Measurements from ENCODE around the gene FDX2. TPM values are rescaled to one million over a fixed set of nuclear protein-coding genes. Genes with fewer than 3 reads are reported as not detected.

FDX2 gene
- total RNA-seq, 1 experiment from 2014 or later, result 30.3 TPM

- peak overlapping the region; percentile 79 for H3K4me3 Mint-ChIP-seq (ENCODE audit: unreplicated experiment)
- CTCF ChIA-PET, result interaction anchor here (1.2 kb wide), 1 partner anchor 22 kb away, joined by 3 read pairs; the partner anchor contains the start of gene ICAM1
Observed at GRCh38 chr19:10292789-10293636, 22.8 kb downstream of the FDX2 start.

GRCh38 chr19:10292206-10292788, 23.5 kb downstream of the FDX2 start:
- H3K9me3 Mint-ChIP-seq (ENCODE audit: unreplicated experiment), result no peaks in the 10 kb centered on the region
- BruUV-seq (replicated peaks), result no TSS peak
- POLR2A ChIA-PET, result interaction anchor here (0.6 to 1.6 kb wide), 7 partner anchors 21 to 197 kb away, joined by 3 to 8 read pairs (median 4); partner anchors contain the start of genes ICAM1 and RAVER1
- no peaks in the 10 kb centered on the region for H3K27me3 Mint-ChIP-seq (ENCODE audit: insufficient read depth, unreplicated experiment)
- H3K36me3 Mint-ChIP-seq (ENCODE audit: insufficient read depth, unreplicated experiment), result peaks cover 17% of the 10 kb centered on the region
- H3K4me3 Mint-ChIP-seq (ENCODE audit: unreplicated experiment), result peak overlapping the region; percentile 79
- CTCF ChIA-PET, result interaction anchor here (0.6 to 1.4 kb wide), 6 partner anchors 18 to 113 kb away, joined by 3 to 6 read pairs (median 4); partner anchors contain the start of gene ICAM1
- peaks cover 15% of the 10 kb centered on the region for H3K4me1 Mint-ChIP-seq (ENCODE audit: insufficient read depth, unreplicated experiment)
- H3K27ac Mint-ChIP-seq (ENCODE audit: low read depth, unreplicated experiment), result no peak overlapping the region
- peak; percentile 70 for DNase-seq (ENCODE audit: unreplicated experiment)
- intact Hi-C loops (cut with micrococcal nuclease), result no loop called here
- TF ChIP-seq, protein P1, sequence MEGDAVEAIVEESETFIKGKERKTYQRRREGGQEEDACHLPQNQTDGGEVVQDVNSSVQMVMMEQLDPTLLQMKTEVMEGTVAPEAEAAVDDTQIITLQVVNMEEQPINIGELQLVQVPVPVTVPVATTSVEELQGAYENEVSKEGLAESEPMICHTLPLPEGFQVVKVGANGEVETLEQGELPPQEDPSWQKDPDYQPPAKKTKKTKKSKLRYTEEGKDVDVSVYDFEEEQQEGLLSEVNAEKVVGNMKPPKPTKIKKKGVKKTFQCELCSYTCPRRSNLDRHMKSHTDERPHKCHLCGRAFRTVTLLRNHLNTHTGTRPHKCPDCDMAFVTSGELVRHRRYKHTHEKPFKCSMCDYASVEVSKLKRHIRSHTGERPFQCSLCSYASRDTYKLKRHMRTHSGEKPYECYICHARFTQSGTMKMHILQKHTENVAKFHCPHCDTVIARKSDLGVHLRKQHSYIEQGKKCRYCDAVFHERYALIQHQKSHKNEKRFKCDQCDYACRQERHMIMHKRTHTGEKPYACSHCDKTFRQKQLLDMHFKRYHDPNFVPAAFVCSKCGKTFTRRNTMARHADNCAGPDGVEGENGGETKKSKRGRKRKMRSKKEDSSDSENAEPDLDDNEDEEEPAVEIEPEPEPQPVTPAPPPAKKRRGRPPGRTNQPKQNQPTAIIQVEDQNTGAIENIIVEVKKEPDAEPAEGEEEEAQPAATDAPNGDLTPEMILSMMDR (IDR thresholded peaks at IDR 0.05; ENCODE audit: unreplicated experiment), result no peak

More at GRCh38 chr19:10292789-10293636, 22.8 kb downstream of the FDX2 start:
- intact Hi-C loops (cut with micrococcal nuclease), result no loop called here
- no peaks in the 10 kb centered on the region for H3K27me3 Mint-ChIP-seq (ENCODE audit: insufficient read depth, unreplicated experiment)
- TF ChIP-seq, protein P1 (IDR thresholded peaks at IDR 0.05; ENCODE audit: unreplicated experiment), result no peak
- DNase-seq (ENCODE audit: unreplicated experiment), result no peak
- POLR2A ChIA-PET, result no interaction called here
- peaks cover 15% of the 10 kb centered on the region for H3K4me1 Mint-ChIP-seq (ENCODE audit: insufficient read depth, unreplicated experiment)
- no peak overlapping the region for H3K27ac Mint-ChIP-seq (ENCODE audit: low read depth, unreplicated experiment)
- peaks cover 17% of the 10 kb centered on the region for H3K36me3 Mint-ChIP-seq (ENCODE audit: insufficient read depth, unreplicated experiment)
- no peaks in the 10 kb centered on the region for H3K9me3 Mint-ChIP-seq (ENCODE audit: unreplicated experiment)
- no TSS peak for BruUV-seq (replicated peaks)

GRCh38 chr19:10291554-10292205, 24.1 kb downstream of the FDX2 start:
- Mint-ChIP-seq H3K27me3 (ENCODE audit: insufficient read depth, unreplicated experiment) (no peaks in the 10 kb centered on the region), H3K36me3 (ENCODE audit: insufficient read depth, unreplicated experiment) (peaks cover 14% of the 10 kb centered on the region), H3K27ac (ENCODE audit: low read depth, unreplicated experiment) (no peak overlapping the region), H3K4me1 (ENCODE audit: insufficient read depth, unreplicated experiment) (peaks cover 15% of the 10 kb centered on the region), H3K4me3 (ENCODE audit: unreplicated experiment) (peak overlapping the region; percentile 79), H3K9me3 (ENCODE audit: unreplicated experiment) (no peaks in the 10 kb centered on the region)
- no TSS peak for BruUV-seq (replicated peaks)
- DNase-seq (ENCODE audit: unreplicated experiment), result peak; percentile 27
- CTCF ChIA-PET, result interaction anchor here (0.6 to 1.4 kb wide), 10 partner anchors 12 to 361 kb away, joined by 3 to 6 read pairs (median 4); partner anchors contain the start of gene ICAM1
- TF ChIP-seq, protein P1 (IDR thresholded peaks at IDR 0.05; ENCODE audit: unreplicated experiment), result no peak
- intact Hi-C loops (cut with micrococcal nuclease), result no loop called here
- POLR2A ChIA-PET, result interaction anchor here (0.6 to 1.6 kb wide), 16 partner anchors 11 to 1965 kb away, joined by 3 to 8 read pairs (median 4); partner anchors contain the start of genes ICAM1, MRPL4, RAVER1 and TYK2

Measured in MCF 10A (cell line).